ENCODE results near the gene ZYX. TPM values are rescaled to one million over a fixed set of nuclear protein-coding genes. Genes with fewer than 3 reads are reported as not detected.

The ZYX gene
- total and polyA plus RNA-seq, 2 of the 13 experiments (the other 11 are each of a cell fraction or from before 2014, with no cell fraction given): 9.9 to 13.7 TPM

DNA sequence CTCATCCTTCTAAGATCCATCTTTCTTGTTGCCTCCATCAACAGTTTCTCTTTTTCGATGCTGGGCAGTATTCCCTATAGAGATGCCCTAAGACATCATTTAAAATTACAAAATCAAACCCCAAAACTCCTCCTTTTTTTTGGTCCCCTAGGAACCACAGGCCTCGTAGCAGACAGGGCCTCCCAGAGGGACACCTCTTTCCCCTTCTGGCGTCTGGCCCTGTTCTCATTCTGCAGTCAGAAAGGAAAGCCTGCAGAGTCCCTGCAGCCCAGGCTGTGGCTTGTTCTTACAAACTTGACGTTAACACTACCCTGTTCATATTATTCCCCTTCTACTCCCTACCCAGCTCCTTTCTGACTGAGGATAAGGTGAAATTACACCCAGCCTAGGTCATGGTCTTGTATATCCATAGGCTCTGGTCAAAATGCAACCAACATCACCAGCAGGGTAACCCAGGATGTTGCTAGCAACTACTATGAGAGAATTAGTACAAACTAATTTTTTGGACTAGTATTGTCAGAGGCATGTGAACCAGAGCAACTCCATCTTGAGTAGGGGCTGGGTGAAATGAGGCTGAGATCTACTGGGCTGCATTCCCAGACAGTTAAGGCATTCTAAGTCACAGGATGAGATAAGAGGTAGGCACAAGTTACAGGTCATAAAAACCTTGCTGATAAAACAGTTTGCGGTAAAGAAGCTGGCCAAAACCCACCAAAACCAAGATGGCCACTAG, 31.0 kb downstream of the ZYX start:
- H3K4me3 ChIP-seq (replicated peaks in 1 of 3; ENCODE audit: insufficient read depth in 1 of 3, low read depth in 2 of 3, low read length in 3 of 3): no peak overlapping the region
- H3K4me2 ChIP-seq (ENCODE audit: low read depth, low read length): no peak overlapping the region
- H3K4me1 ChIP-seq (ENCODE audit: insufficient read depth, low read length): peaks cover 38% of the 10 kb centered on the region
- H3K27me3 ChIP-seq (ENCODE audit: control insufficient read depth in 1 of 2, insufficient read depth in 2 of 2, low read length in 2 of 2): peaks cover 0 to 10% of the 10 kb centered on the region in 2 experiments; a peak in 2 of 5 replicates
- H3K9me3 ChIP-seq (ENCODE audit: low read length): no peaks in the 10 kb centered on the region
- H3K79me2 ChIP-seq (ENCODE audit: insufficient read depth, low read length): no peaks in the 10 kb centered on the region
- H3K36me3 ChIP-seq (replicated peaks in 1 of 2; ENCODE audit: control insufficient read depth in 1 of 2, insufficient read depth in 2 of 2, low read length in 2 of 2): no peaks in the 10 kb centered on the region
- CTCF ChIA-PET (ENCODE audit: low intra/inter-chr PET ratio, low total read pairs): no interaction called here
- BruUV-seq (replicated peaks): no TSS peak
- H4K20me1 ChIP-seq (ENCODE audit: insufficient read depth, low read length): no peaks in the 10 kb centered on the region
- TF ChIP-seq PHF20 (CRISPR knock-in tag; IDR thresholded peaks at IDR 0.05) (no peak), ZBTB3 (CRISPR knock-in tag; IDR thresholded peaks at IDR 0.05; ENCODE audit: borderline replicate concordance, low read depth) (no peak), ZNF530 (CRISPR knock-in tag; IDR thresholded peaks at IDR 0.05; ENCODE audit: low read depth) (no peak), ZNF326 (CRISPR knock-in tag; IDR thresholded peaks at IDR 0.05; ENCODE audit: borderline replicate concordance) (no peak), HNRNPH1 (optimal IDR thresholded peaks at IDR 0.05; ENCODE audit: low read depth, low read length) (no peak), FOSL1 (CRISPR knock-in tag; IDR thresholded peaks at IDR 0.05; ENCODE audit: borderline replicate concordance) (no peak), CBX2 (IDR thresholded peaks at IDR 0.05; ENCODE audit: low read depth, low read length) (no peak), CBX2 (CRISPR knock-in tag; IDR thresholded peaks at IDR 0.05; ENCODE audit: low read depth) (no peak), ZNF713 (CRISPR knock-in tag; IDR thresholded peaks at IDR 0.05) (no peak), TBX3 (IDR thresholded peaks at IDR 0.05; ENCODE audit: borderline replicate concordance) (no peak), ZNF33A (CRISPR knock-in tag; IDR thresholded peaks at IDR 0.05; ENCODE audit: borderline replicate concordance) (no peak), RBFOX2 (IDR thresholded peaks at IDR 0.05; ENCODE audit: low read depth, low read length) (no peak)
- TF ChIP-seq, protein P1, sequence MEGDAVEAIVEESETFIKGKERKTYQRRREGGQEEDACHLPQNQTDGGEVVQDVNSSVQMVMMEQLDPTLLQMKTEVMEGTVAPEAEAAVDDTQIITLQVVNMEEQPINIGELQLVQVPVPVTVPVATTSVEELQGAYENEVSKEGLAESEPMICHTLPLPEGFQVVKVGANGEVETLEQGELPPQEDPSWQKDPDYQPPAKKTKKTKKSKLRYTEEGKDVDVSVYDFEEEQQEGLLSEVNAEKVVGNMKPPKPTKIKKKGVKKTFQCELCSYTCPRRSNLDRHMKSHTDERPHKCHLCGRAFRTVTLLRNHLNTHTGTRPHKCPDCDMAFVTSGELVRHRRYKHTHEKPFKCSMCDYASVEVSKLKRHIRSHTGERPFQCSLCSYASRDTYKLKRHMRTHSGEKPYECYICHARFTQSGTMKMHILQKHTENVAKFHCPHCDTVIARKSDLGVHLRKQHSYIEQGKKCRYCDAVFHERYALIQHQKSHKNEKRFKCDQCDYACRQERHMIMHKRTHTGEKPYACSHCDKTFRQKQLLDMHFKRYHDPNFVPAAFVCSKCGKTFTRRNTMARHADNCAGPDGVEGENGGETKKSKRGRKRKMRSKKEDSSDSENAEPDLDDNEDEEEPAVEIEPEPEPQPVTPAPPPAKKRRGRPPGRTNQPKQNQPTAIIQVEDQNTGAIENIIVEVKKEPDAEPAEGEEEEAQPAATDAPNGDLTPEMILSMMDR (CRISPR knock-in tag; IDR thresholded peaks at IDR 0.05): no peak
- intact Hi-C loops (cut with micrococcal nuclease; ENCODE audit: unreplicated experiment) (no loop called here), in situ Hi-C loops (cut with HindIII; ENCODE audit: extremely low pct_ligation_motif_present, low pct_unique_long_range_greater_than_20kb) (no loop called here)
- FAIRE-seq (no peak), ATAC-seq (no peak), DNase-seq (ENCODE audit: low spot score) (no peak)
- WGBS (ENCODE audit: low lambda C conversion rate): 57% methylated on average over 5 of the region's 5 CpGs
- no peak overlapping the region for H3K27ac ChIP-seq (ENCODE audit: extremely low read length, insufficient read depth, low read length)
- H2AFZ ChIP-seq (ENCODE audit: low read length): no peak overlapping the region
- POLR2A ChIA-PET: no interaction called here
- H3K9ac ChIP-seq (ENCODE audit: insufficient read depth, low read depth, low read length): no peak overlapping the region

Measured in HepG2 (cell line).